Uterus (tissue), 2 donors: Measurements from ENCODE around the gene AGBL4.

ENCODE experiments used
- CTCF ChIP-seq, 4 experiments: fragments of 200-600 bp in 2 of 4; fragments of 450-650 bp in 2 of 4; sonication (generic) in 2 of 4; IDR thresholded peaks; one replicate each; pipeline ENCODE4 v1.5.1; 2016 to 2019; ENCODE audit warnings: antibody characterized with exemption in 4 of 4, mild to moderate bottlenecking in 2 of 4, moderate library complexity in 1 of 4
- POLR2A ChIP-seq, 2 donors: fragments of 450-650 bp; IDR thresholded peaks; one replicate each; pipeline ENCODE4 v1.6.1; 2016; ENCODE audit warnings: antibody characterized with exemption in 2 of 2, mild to moderate bottlenecking in 1 of 2, moderate library complexity in 1 of 2

- no peak for TF ChIP-seq CTCF (IDR thresholded peaks at IDR 0.05)
- TF ChIP-seq POLR2A (IDR thresholded peaks at IDR 0.05) = no peak
Measured at GRCh38 chr1:48966583-48966982, 1057.2 kb downstream of the AGBL4 start.
